HG02938 (cell line): ENCODE measurements around the gene HNF1B.

Source experiments
- ATAC-seq: cut with Tn5 transposase; IDR thresholded peaks from one replicate; pipeline ENCODE4 v1.9.1; 2021; ENCODE audit warnings: mild to moderate bottlenecking, moderate library complexity; ENCODE audit not compliant: unreplicated experiment

The HNF1B gene

GRCh38 chr17:37737971-37738370, 6.9 kb downstream of the HNF1B start:
- no peak for ATAC-seq

- no peak for ATAC-seq
These were observed 7.8 kb downstream of the HNF1B start for GRCh38 chr17:37737081-37737480.

- no peak for ATAC-seq
These were observed 8.4 kb downstream of the HNF1B start for GRCh38 chr17:37736428-37736827.

GRCh38 chr17:37735165-37735564, 9.7 kb downstream of the HNF1B start:
- no peak for ATAC-seq

GRCh38 chr17:37732316-37732715, 12.5 kb downstream of the HNF1B start:
- no peak for ATAC-seq

- ATAC-seq, result no peak
These were observed 13.8 kb downstream of the HNF1B start for GRCh38 chr17:37731056-37731455.

- ATAC-seq, result no peak
These were observed 15.0 kb downstream of the HNF1B start for GRCh38 chr17:37729905-37730304.

- no peak for ATAC-seq
These were observed 17.8 kb downstream of the HNF1B start for GRCh38 chr17:37726891-37727675.

GRCh38 chr17:37726248-37726647, 18.6 kb downstream of the HNF1B start:
- no peak for ATAC-seq

GRCh38 chr17:37725601-37726146, 19.2 kb downstream of the HNF1B start:
- ATAC-seq, result no peak

GRCh38 chr17:37725021-37725595, 19.8 kb downstream of the HNF1B start:
- no peak for ATAC-seq

GRCh38 chr17:37720989-37721388, 23.9 kb downstream of the HNF1B start:
- ATAC-seq, result no peak

GRCh38 chr17:37719866-37720265, 25.0 kb downstream of the HNF1B start:
- ATAC-seq, result no peak

GRCh38 chr17:37718324-37719048, 26.4 kb downstream of the HNF1B start:
- ATAC-seq, result no peak

GRCh38 chr17:37717627-37718323, 27.1 kb downstream of the HNF1B start:
- no peak for ATAC-seq

GRCh38 chr17:37714897-37715296, 30.0 kb downstream of the HNF1B start:
- ATAC-seq, result no peak

- ATAC-seq, result no peak
These were observed 31.2 kb downstream of the HNF1B start for GRCh38 chr17:37713624-37714023.

GRCh38 chr17:37713028-37713431, 31.8 kb downstream of the HNF1B start:
- no peak for ATAC-seq

- no peak for ATAC-seq
These were observed 33.7 kb downstream of the HNF1B start for GRCh38 chr17:37711113-37711512.

GRCh38 chr17:37710344-37710886, 34.4 kb downstream of the HNF1B start:
- no peak for ATAC-seq
